Loucy (cell line): ENCODE results near the gene LRRC55.

Experiments
- EZH2phosphoT487 ChIP-seq: fragments of 200-600 bp; IDR thresholded peaks from 2 replicates; pipeline ENCODE4 v1.6.1; 2018; ENCODE audit warnings: antibody characterized with exemption, mild to moderate bottlenecking, moderate library complexity, borderline replicate concordance
- TF ChIP-seq, protein P1 (sequence below): fragments of 200-600 bp; sonication (generic); conservative IDR thresholded peaks from 2 replicates; pipeline ENCODE4 v1.5.1; 2014; ENCODE audit warnings: mild to moderate bottlenecking, antibody characterized with exemption, low read length

DNA sequence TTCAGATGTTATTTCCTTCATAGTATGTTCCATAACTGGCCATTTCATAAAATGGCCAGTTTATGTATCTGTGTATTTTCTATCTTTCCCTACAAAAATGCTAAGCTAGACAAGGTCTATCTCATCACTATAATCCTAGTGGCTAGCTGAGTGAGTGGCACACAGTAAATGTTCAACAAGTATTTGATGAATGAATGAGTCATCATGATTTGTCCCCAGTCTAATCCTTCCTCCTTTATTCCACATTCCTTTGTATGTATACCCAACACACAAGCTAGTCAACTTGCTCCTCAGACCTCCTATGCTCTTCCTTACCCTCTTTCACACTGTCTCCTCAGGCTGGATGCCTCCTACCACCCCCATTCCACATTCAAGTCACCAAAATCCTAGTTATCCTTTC is 42.8 kb downstream of the LRRC55 start:
- TF ChIP-seq, protein P1, sequence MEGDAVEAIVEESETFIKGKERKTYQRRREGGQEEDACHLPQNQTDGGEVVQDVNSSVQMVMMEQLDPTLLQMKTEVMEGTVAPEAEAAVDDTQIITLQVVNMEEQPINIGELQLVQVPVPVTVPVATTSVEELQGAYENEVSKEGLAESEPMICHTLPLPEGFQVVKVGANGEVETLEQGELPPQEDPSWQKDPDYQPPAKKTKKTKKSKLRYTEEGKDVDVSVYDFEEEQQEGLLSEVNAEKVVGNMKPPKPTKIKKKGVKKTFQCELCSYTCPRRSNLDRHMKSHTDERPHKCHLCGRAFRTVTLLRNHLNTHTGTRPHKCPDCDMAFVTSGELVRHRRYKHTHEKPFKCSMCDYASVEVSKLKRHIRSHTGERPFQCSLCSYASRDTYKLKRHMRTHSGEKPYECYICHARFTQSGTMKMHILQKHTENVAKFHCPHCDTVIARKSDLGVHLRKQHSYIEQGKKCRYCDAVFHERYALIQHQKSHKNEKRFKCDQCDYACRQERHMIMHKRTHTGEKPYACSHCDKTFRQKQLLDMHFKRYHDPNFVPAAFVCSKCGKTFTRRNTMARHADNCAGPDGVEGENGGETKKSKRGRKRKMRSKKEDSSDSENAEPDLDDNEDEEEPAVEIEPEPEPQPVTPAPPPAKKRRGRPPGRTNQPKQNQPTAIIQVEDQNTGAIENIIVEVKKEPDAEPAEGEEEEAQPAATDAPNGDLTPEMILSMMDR, result no peak
- TF ChIP-seq EZH2phosphoT487, result no peak
